Measurements from ENCODE around the gene KDM7A.

Gene KDM7A

GRCh38 chr7:140082770-140083169 is 94.0 kb downstream of the KDM7A start:
- no peak for TF ChIP-seq CTCF (IDR thresholded peaks at IDR 0.05; ENCODE audit: borderline replicate concordance, insufficient read depth, low read depth, low read length)
- H3K4me3 ChIP-seq (ENCODE audit: low read depth, low read length) = no peak overlapping the region

DNA sequence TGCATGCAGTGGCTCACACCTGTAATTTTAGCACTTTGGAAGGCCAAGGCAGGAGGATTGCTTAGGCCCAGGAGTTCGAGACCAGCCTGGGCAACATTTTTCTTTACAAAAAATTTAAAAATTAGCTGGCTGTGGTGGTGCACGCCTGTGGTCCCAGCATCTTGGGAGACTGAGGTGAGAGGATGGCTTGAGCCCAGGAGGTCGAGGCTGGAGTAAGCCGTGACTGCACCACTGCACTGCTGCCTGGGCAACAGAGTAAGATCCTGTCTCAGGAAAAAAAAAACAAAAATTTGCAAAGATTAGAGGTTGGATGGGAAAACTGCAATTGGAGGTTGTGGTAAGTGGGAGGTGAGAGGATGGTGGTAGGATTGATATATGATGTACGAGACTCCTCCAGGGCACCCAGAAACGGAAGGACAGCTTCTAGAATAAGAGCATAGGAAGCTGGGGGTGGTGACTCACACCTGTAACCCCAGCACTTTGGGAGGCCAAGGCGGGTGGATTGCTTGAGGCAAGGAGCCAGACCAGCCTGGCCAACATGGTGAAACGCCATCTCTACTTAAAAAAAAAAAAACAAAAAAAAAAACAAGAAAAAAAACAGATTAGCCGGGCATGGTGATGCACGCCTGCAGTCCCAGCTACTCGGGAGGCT is 94.9 kb downstream of the KDM7A start:
- no peak overlapping the region for H3K4me3 ChIP-seq (ENCODE audit: low read depth, low read length)
- TF ChIP-seq CTCF (IDR thresholded peaks at IDR 0.05; ENCODE audit: borderline replicate concordance, insufficient read depth, low read depth, low read length) = no peak

- H3K4me3 ChIP-seq (ENCODE audit: low read depth, low read length) = no peak overlapping the region
- no peak for TF ChIP-seq CTCF (IDR thresholded peaks at IDR 0.05; ENCODE audit: borderline replicate concordance, insufficient read depth, low read depth, low read length)
Measured at GRCh38 chr7:140080919-140081318, 95.9 kb downstream of the KDM7A start.

- TF ChIP-seq CTCF (IDR thresholded peaks at IDR 0.05; ENCODE audit: borderline replicate concordance, insufficient read depth, low read depth, low read length) = no peak
- no peak overlapping the region for H3K4me3 ChIP-seq (ENCODE audit: low read depth, low read length)
Measured at GRCh38 chr7:140079121-140079536, 97.7 kb downstream of the KDM7A start.

DNA sequence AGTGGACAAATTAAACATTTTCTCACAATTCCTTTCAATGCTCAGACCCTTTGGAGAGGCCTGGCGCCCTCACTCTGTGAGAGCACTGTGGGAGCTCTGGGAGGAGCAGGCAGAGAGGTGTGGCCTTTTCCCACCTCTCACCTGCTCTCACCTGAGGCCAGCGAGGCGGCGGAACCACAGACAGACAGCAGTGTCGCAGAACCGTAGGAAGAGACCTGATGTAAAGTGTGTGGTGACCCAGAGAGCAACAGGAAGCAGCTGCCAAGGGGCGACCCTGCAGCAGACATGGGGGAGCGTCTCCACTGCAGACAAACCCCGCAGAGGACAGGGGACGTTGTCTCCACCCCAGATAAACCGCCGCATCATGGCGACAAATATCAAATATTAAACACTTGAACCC is 98.4 kb downstream of the KDM7A start:
- TF ChIP-seq CTCF (IDR thresholded peaks at IDR 0.05; ENCODE audit: borderline replicate concordance, insufficient read depth, low read depth, low read length) = no peak

DNA sequence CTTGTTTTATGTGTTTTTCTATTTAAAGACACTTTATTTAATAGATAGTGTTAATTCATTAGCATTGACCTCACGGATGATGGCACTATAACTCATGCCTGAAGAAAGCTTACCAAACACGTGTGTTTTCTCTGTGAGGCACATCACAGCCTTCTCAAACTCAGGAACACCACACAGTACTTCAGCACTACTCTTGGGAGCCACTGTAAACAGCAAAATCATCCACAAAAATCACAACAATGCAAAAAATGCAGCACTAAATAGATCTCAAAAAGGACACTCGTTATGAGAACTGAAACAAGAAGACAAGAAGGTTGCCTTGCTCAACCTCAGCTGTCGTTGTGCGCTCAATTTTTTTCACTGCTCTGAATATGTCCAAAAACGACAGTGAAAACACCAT is 102.0 kb downstream of the KDM7A start:
- TF ChIP-seq CTCF (IDR thresholded peaks at IDR 0.05; ENCODE audit: borderline replicate concordance, insufficient read depth, low read depth, low read length) = no peak

More for the DNA sequence above, 98.4 kb downstream of the KDM7A start:
- no peak overlapping the region for H3K4me3 ChIP-seq (ENCODE audit: low read depth, low read length)

DNA sequence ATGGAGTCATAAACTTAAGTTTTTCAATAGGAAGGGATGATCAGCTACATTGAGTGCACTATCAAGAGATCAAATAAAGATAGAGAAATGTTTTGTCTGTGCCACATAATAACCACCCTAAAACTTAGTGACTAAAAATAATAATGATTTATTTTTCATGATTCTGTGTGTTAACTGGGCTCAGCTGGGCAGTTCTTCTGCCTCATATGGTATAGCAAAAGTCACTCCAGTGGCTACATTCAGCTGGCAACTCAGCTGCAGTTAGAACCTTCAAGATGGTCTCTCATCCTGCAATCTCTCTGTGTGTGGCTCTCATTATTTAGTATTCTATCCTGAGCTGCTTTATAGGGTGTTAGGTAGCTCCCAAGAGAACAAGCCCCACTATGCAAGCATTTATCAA is 106.2 kb downstream of the KDM7A start:
- H3K4me3 ChIP-seq (ENCODE audit: low read depth, low read length) = no peak overlapping the region
- TF ChIP-seq CTCF (IDR thresholded peaks at IDR 0.05; ENCODE audit: borderline replicate concordance, insufficient read depth, low read depth, low read length) = no peak

More for the DNA sequence above, 102.0 kb downstream of the KDM7A start:
- no peak overlapping the region for H3K4me3 ChIP-seq (ENCODE audit: low read depth, low read length)
